ENCODE measurements around the gene GRB10.
"Not testable (repeated sequence)": the region's sequence is repeated elsewhere in the genome, so short reads cannot be mapped to it uniquely, and the experiment has no call there.

The GRB10 gene

GRCh38 chr7:50756180-50756579 is 26.5 kb downstream of the GRB10 start:
- DNase-seq: no peak
- in situ Hi-C loops (cut with HindIII; ENCODE audit: low pct_ligation_motif_present, low pct_unique_long_range_greater_than_20kb, low sequenced_read_pairs): no loop called here

- in situ Hi-C loops (cut with HindIII; ENCODE audit: low pct_ligation_motif_present, low pct_unique_long_range_greater_than_20kb, low sequenced_read_pairs): no loop called here
- DNase-seq: no peak
Observed at GRCh38 chr7:50754684-50755083, 28.0 kb downstream of the GRB10 start.

DNA sequence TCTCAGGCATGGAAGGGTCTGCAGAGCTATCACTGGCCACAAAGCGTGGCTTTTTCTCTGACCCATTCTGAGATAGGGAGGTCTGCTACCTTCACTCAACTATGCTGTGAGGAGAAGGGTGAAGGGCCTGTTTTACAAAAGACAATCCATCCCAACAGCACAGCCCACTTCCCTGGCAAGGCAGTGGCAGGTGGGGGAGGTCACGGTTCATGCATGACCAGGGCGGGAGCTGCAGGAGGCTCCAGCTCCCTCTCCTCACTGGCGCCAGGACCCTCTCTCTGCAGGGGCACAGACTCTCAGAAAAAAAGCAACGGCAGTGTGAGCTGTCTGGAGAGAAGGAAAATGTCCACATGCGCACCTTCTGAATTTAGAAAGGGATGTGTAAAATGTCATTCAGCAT is 28.5 kb downstream of the GRB10 start:
- DNase-seq: no peak
- in situ Hi-C loops (cut with HindIII; ENCODE audit: low pct_ligation_motif_present, low pct_unique_long_range_greater_than_20kb, low sequenced_read_pairs): no loop called here

GRCh38 chr7:50752422-50752821 is 30.3 kb downstream of the GRB10 start:
- in situ Hi-C loops (cut with HindIII; ENCODE audit: low pct_ligation_motif_present, low pct_unique_long_range_greater_than_20kb, low sequenced_read_pairs): no loop called here
- DNase-seq: no peak

- DNase-seq: no peak
- in situ Hi-C loops (cut with HindIII; ENCODE audit: low pct_ligation_motif_present, low pct_unique_long_range_greater_than_20kb, low sequenced_read_pairs): no loop called here
Observed at GRCh38 chr7:50751146-50751545, 31.6 kb downstream of the GRB10 start.

GRCh38 chr7:50749896-50750295 is 32.8 kb downstream of the GRB10 start:
- DNase-seq: no peak
- in situ Hi-C loops (cut with HindIII; ENCODE audit: low pct_ligation_motif_present, low pct_unique_long_range_greater_than_20kb, low sequenced_read_pairs): no loop called here

DNA sequence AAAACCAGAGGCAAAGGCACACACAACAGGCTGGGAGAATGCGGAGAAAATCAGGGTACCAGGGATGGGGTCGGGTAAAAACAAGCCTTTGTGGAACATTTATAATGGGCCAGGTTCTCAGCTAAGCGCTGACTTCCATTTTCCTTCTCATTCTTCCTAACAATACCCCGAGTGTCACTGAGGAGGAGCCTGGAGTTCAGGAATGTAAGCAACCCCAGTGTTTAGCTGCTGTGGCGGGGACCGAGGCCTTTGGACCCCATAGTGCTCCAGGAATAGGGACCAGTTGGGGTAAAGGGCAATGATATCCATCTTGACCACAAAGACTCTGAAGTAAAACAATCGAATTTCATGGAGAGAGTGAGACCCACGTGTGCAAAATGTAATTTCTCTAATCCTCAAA is 34.2 kb downstream of the GRB10 start:
- in situ Hi-C loops (cut with HindIII; ENCODE audit: low pct_ligation_motif_present, low pct_unique_long_range_greater_than_20kb, low sequenced_read_pairs): no loop called here

GRCh38 chr7:50745835-50746234 is 36.9 kb downstream of the GRB10 start:
- in situ Hi-C loops (cut with HindIII; ENCODE audit: low pct_ligation_motif_present, low pct_unique_long_range_greater_than_20kb, low sequenced_read_pairs): no loop called here

More for the DNA sequence above, 34.2 kb downstream of the GRB10 start:
- DNase-seq: no peak

DNA sequence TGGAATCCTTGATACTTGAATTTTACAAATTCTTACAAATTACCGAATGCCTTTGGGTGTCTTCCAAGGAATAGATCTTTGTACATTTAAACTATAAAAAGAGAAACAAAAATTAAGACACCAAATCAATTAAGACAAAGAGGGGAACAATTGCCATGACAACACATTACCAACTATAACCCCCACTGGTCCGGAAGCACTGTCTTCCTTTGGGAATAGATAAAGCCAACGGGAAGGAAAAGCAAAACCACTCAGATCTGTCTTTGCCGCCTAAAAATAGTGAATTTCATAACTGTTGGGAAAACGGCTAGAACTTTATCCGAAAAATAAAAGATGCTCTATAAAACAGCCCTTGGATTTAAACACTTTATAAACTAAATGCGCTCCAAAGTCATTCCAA is 37.4 kb downstream of the GRB10 start:
- no peak for DNase-seq
- in situ Hi-C loops (cut with HindIII; ENCODE audit: low pct_ligation_motif_present, low pct_unique_long_range_greater_than_20kb, low sequenced_read_pairs): no loop called here

More at GRCh38 chr7:50745835-50746234, 36.9 kb downstream of the GRB10 start:
- DNase-seq: no peak

- in situ Hi-C loops (cut with HindIII; ENCODE audit: low pct_ligation_motif_present, low pct_unique_long_range_greater_than_20kb, low sequenced_read_pairs): no loop called here
- DNase-seq: no peak
Observed at GRCh38 chr7:50743893-50744292, 38.8 kb downstream of the GRB10 start.

DNA sequence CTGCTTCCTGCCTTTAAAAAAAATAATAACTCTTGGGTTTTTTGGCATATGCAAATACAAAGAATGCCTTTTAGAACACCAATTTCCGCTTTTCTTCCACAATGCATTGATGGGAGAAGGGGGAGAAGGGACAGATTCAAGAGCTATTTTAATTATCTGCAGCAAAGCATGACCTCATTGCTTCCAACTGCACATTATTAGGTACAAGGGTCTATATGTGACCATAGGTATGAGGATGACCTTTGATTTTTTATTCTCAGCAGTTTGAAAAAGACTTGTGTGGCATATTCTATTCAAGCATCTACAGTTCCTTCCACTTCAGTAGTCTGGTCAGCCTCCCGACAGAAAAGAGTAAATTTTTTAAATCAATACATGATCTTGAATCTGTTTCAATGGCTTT is 39.7 kb downstream of the GRB10 start:
- in situ Hi-C loops (cut with HindIII; ENCODE audit: low pct_ligation_motif_present, low pct_unique_long_range_greater_than_20kb, low sequenced_read_pairs): no loop called here
- DNase-seq: no peak

- in situ Hi-C loops (cut with HindIII; ENCODE audit: low pct_ligation_motif_present, low pct_unique_long_range_greater_than_20kb, low sequenced_read_pairs): no loop called here
- no peak for DNase-seq
Observed at GRCh38 chr7:50742401-50742800, 40.3 kb downstream of the GRB10 start.

DNA sequence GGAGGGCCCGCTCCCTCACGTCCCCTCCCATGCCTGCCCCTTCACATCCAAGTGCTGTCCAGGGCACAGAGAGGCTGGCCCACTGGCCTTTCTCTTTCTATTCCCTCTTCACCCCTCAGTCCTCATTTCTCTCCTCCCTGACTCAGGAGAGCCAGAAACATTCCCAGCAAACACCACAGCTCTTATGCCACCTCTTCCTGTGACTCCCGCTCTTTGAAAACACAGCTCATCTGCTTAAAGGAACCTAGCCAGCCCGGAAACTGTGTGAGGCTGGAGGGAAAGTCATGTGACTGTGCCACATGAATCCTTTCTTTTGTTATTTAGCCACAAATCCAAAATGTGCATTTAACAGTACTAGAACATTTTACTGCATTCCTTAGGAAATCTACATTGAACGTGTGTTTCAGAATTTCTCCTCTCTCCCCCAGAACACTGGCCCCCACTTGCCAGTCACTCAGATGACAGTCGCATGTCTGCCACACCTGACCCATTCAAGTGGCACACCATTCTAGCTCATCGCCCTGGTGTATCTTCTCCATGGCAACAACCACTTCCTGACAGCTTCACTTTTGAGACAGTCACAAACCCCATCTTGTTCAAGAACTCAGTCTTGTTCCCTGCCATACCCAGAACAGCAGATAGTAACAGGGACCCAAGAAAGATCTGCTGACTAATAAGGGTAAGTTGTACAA is 42.8 kb downstream of the GRB10 start:
- no peak for DNase-seq
- in situ Hi-C loops (cut with HindIII; ENCODE audit: low pct_ligation_motif_present, low pct_unique_long_range_greater_than_20kb, low sequenced_read_pairs): no loop called here

- no peak for DNase-seq
- in situ Hi-C loops (cut with HindIII; ENCODE audit: low pct_ligation_motif_present, low pct_unique_long_range_greater_than_20kb, low sequenced_read_pairs): no loop called here
Observed at GRCh38 chr7:50738932-50739331, 43.8 kb downstream of the GRB10 start.

DNA sequence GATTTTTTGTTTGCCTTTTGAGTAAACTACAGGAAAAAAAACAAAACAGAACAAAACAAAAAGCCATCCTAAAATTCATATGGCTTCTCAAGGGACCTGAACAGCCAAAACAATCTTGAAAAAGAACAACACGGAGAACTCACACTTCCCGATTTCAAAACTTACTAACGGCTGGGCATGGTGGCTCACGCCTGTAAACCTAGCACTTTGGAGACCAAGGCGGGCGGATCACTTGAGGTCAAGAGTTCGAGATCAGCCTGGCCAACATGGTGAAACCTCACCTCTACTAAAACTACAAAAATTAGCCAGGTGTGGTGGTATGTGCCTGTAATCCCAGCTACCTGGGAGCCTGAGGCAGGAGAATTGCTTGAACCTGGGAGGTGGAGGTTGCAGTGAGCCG is 46.9 kb downstream of the GRB10 start:
- in situ Hi-C loops (cut with HindIII; ENCODE audit: low pct_ligation_motif_present, low pct_unique_long_range_greater_than_20kb, low sequenced_read_pairs); DNase-seq: not testable (repeated sequence)

DNA sequence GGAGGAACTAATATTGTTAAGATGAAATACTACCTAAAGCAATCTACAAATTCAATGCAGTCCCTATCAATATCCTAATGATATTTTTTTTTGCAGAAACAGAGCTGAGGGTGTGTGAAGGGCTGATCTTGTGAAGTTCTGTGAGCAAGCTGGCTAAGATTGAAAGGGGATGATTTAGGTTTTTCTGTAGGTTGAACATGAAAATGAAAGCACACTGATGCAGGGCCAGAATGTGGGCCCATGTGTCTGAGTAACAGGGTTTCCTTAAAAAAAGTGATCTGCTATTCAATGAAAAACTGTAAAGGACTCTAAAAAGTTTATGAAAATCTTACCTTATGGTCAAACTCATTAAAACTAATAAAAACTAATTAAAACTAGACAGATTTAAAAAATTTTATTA is 47.4 kb downstream of the GRB10 start:
- in situ Hi-C loops (cut with HindIII; ENCODE audit: low pct_ligation_motif_present, low pct_unique_long_range_greater_than_20kb, low sequenced_read_pairs): no loop called here
- DNase-seq: no peak

DNA sequence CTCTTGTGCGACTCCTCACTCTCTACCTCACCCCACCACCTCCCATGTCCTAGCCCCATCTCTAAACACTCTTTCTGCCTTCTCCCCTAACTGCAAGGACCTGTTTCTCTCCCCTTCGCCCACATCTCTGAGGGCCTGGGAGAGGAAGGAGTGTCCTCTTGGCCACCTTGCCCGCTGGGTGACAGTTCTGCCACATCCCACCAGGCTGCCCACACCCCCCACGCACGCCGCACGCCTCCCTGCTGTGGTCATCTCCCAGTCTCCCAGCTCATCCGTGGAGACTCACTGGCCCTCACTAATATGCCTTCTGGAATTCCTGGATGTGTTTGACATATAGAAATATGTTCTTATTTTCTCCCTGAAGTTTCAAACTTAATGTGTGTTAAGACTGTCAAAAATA is 48.5 kb downstream of the GRB10 start:
- in situ Hi-C loops (cut with HindIII; ENCODE audit: low pct_ligation_motif_present, low pct_unique_long_range_greater_than_20kb, low sequenced_read_pairs): no loop called here
- DNase-seq: no peak

DNA sequence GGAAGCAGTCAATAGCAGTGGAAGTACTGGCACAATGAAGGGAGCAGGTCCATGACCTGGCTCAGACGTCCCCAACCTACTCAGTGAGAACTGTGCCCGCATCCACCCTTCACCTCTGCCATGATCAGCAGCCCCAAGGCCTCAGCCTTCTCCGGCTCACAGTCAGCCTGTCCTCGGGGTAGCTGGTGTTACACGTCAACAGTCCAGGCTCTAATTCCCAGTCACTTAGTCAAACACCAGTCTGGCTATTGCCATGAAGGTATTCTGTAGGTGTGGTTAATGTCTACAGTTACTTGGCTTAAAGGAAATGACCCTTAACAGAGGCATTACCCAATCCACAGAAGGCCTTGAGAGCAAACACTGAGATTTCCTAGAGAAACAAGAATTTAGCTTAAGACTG is 49.1 kb downstream of the GRB10 start:
- in situ Hi-C loops (cut with HindIII; ENCODE audit: low pct_ligation_motif_present, low pct_unique_long_range_greater_than_20kb, low sequenced_read_pairs): no loop called here
- no peak for DNase-seq

- no peak for DNase-seq
- in situ Hi-C loops (cut with HindIII; ENCODE audit: low pct_ligation_motif_present, low pct_unique_long_range_greater_than_20kb, low sequenced_read_pairs): no loop called here
Observed at GRCh38 chr7:50731703-50732582, 50.8 kb downstream of the GRB10 start.

Measured in ACHN (cell line).